Measurements from ENCODE around the gene PTPN22. TPM values are rescaled to one million over a fixed set of nuclear protein-coding genes. Genes with fewer than 3 reads are reported as not detected.

The PTPN22 gene
- total RNA-seq, 5 donors from 2014 or later (not counting 1 experiment from before 2014, with no cell fraction given), result 25.6 to 45.9 (median 26.6) TPM

DNA sequence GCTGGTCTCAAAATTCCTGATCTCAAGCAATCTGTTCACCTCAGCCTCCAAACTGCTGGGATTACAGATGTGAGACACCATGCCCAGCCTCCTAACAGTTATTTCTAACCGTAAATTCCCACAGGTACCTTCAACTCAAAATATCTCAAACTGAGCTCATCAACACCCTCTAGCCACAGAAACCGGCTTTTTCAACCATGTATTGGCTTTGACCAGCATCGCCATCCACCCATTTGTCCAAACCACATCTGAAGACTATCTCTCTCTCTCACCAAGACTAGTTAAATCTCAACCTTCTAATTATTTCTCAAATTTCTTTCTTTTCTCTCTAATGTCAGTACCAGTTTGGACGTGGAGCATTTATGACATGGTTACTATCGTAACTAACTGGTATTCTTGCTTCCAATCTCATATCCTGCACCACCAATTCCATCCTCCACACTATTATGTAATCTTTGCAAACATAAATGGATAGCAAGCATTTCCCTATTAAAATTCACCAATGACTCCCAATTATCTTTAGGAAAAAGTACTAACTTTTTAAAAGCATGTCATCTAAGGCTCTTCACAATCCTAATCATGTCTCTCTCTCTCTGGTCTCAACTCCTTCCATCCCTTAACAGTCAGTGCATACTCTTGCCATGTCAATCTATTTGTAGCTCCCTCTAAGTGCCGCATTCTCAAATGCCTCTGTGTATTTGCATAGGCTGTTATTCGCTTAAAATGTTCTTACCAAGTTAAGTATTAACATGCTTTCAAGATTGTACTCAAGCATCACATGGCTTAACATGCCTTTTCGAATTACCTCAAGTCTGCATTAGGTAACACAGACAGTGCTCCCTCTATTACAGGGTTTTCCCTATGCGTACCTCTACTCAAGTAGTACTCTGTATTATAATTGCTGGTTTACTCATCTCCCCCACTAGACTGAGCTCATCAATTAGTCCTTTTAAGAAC lies 77.4 kb downstream of the PTPN22 start:
- Mint-ChIP-seq H3K4me3 (peak overlapping the region in 1 of 3 donors; percentile 5), H3K4me1 (peaks cover 73 to 78% (median 77%) of the 10 kb centered on the region in 3 donors), H3K9me3 (no peaks in the 10 kb centered on the region), H3K27ac (peak overlapping the region; percentile 67 to 83), H3K27me3 (no peaks in the 10 kb centered on the region), H3K36me3 (peaks cover 56% of the 10 kb centered on the region)
- CTCF ChIA-PET, result interaction anchor here in 1 of 2 donors (0.5 kb wide), 1 partner anchor 856 kb away, joined by 3 read pairs; no protein-coding TSS in a partner anchor
- Histone ChIP-seq H3K4me1 (ENCODE audit: control insufficient read depth in 1 of 2, extremely low read depth in 1 of 2, insufficient read depth in 2 of 2, low read length in 2 of 2) (peaks cover 11 to 19% of the 10 kb centered on the region in 2 experiments), H3K4me3 (ENCODE audit: control insufficient read depth in 1 of 2, extremely low read depth in 1 of 2, low read length in 1 of 2) (no peak overlapping the region), H3K36me3 (ENCODE audit: control insufficient read depth in 2 of 2, extremely low read depth in 1 of 2, insufficient read depth in 1 of 2, low read length in 1 of 2) (peaks cover 3 to 43% of the 10 kb centered on the region in 2 donors), H3K27me3 (replicated peaks in 1 of 2; ENCODE audit: control insufficient read depth in 2 of 2, extremely low read depth in 1 of 2, insufficient read depth in 2 of 2, low read length in 1 of 2) (no peaks in the 10 kb centered on the region), H3K9me3 (no peaks in the 10 kb centered on the region), H3K27ac (ENCODE audit: low read length) (peak overlapping the region; percentile 0)
- DNase-seq (no peak), ATAC-seq (replicated peaks in 1 of 4) (no peak)
- 93% methylated on average over 7 of the region's 9 CpGs for WGBS (ENCODE audit: insufficient coverage)
- POLR2A ChIA-PET, result interaction anchor here (0.5 to 1.0 kb wide), 4 partner anchors 17 to 1171 kb away, joined by 3 to 5 read pairs (median 4); partner anchors contain the start of gene PHTF1 (in 1 of the 2)

DNA sequence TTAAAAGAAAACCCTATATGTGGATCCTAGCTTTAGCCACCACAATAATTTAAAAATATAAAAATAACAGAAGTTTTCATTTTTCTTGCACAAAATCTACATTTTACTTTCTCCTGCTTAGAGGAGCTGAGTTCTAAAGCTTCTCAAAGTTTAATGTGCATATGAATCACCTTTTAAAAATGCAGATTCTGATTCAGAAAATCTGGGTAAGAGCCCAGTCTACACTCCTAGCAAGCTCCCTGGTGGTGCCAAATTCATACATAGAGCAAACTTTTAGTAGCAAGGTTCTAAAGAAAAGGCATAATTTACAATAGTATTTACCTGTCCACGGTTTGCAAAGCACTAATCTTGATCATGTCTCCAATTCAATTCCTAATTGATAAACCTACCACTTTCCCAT lies 78.5 kb downstream of the PTPN22 start:
- peak in 2 of 4 experiments; percentile 4 to 19 for ATAC-seq (replicated peaks in 1 of 4)
- no peak overlapping the region for H3K4me3 ChIP-seq (ENCODE audit: control insufficient read depth in 1 of 2, extremely low read depth in 1 of 2, low read length in 1 of 2)
- H3K36me3 Mint-ChIP-seq, result peaks cover 59% of the 10 kb centered on the region
- H3K4me1 Mint-ChIP-seq, result peaks cover 73 to 80% (median 79%) of the 10 kb centered on the region in 3 donors
- H3K27ac ChIP-seq (ENCODE audit: low read length), result peak overlapping the region; percentile 42
- POLR2A ChIA-PET, result interaction anchor here in 1 of 2 donors (0.6 kb wide), 1 partner anchor 25 kb away, joined by 3 read pairs; no protein-coding TSS in a partner anchor
- H3K9me3 Mint-ChIP-seq, result no peaks in the 10 kb centered on the region
- no peaks in the 10 kb centered on the region for H3K9me3 ChIP-seq
- H3K27me3 ChIP-seq (replicated peaks in 1 of 2; ENCODE audit: control insufficient read depth in 2 of 2, extremely low read depth in 1 of 2, insufficient read depth in 2 of 2, low read length in 1 of 2), result no peaks in the 10 kb centered on the region
- peak overlapping the region; percentile 56 to 83 for H3K27ac Mint-ChIP-seq
- no peak overlapping the region for H3K4me3 Mint-ChIP-seq
- H3K4me1 ChIP-seq (ENCODE audit: control insufficient read depth in 1 of 2, extremely low read depth in 1 of 2, insufficient read depth in 2 of 2, low read length in 2 of 2), result peaks cover 14 to 19% of the 10 kb centered on the region in 2 experiments
- DNase-seq, result no peak
- peaks cover 3 to 43% of the 10 kb centered on the region in 2 donors for H3K36me3 ChIP-seq (ENCODE audit: control insufficient read depth in 2 of 2, extremely low read depth in 1 of 2, insufficient read depth in 1 of 2, low read length in 1 of 2)
- 89% methylated on average over 1 of the region's 1 CpG for WGBS (ENCODE audit: insufficient coverage)
- H3K27me3 Mint-ChIP-seq, result no peaks in the 10 kb centered on the region
- CTCF ChIA-PET, result interaction anchor here in 1 of 2 donors (0.6 to 1.1 kb wide), 2 partner anchors 14 to 650 kb away, joined by 3 read pairs; no protein-coding TSS in a partner anchor

DNA sequence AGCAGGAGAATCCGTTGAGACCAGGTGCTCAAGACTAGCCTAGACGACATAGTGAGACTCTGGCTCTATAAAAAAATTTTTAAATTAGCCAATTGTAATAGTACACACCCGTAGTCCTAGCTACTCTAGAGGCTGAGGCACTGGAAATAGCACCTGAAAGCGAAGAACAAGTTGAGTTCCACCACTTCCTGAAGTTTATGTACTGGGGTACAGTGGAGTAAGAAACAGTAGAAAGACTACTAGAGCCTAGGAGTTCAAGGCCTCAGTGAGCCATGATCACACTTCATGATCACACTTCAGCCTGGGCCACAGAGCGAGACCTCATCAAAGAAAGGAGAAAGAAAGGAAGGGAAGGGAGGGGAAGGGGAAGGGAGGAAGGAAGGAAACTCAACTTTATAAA lies 79.0 kb downstream of the PTPN22 start:
- H3K27ac ChIP-seq (ENCODE audit: low read length), result peak overlapping the region; percentile 42
- no peaks in the 10 kb centered on the region for H3K9me3 ChIP-seq
- ATAC-seq (replicated peaks in 1 of 4), result peak; percentile 66 to 80 (median 78)
- no peak overlapping the region for H3K4me3 ChIP-seq (ENCODE audit: control insufficient read depth in 1 of 2, extremely low read depth in 1 of 2, low read length in 1 of 2)
- ChIA-PET POLR2A (interaction anchor here in 1 of 2 donors (0.6 kb wide), 1 partner anchor 18 kb away, joined by 3 read pairs; no protein-coding TSS in a partner anchor), CTCF (interaction anchor here in 1 of 2 donors (0.6 to 1.1 kb wide), 2 partner anchors 14 to 650 kb away, joined by 3 read pairs; no protein-coding TSS in a partner anchor)
- Mint-ChIP-seq H3K27ac (peak overlapping the region; percentile 86 to 91), H3K36me3 (peaks cover 54% of the 10 kb centered on the region), H3K4me1 (peaks cover 74 to 80% (median 79%) of the 10 kb centered on the region in 3 donors), H3K27me3 (no peaks in the 10 kb centered on the region), H3K9me3 (no peaks in the 10 kb centered on the region), H3K4me3 (peak overlapping the region in 1 of 3 donors; percentile 55)
- 83% methylated on average over 1 of the region's 5 CpGs for WGBS (ENCODE audit: insufficient coverage)
- no peaks in the 10 kb centered on the region for H3K27me3 ChIP-seq (replicated peaks in 1 of 2; ENCODE audit: control insufficient read depth in 2 of 2, extremely low read depth in 1 of 2, insufficient read depth in 2 of 2, low read length in 1 of 2)
- peaks cover under 1 to 39% of the 10 kb centered on the region in 2 donors for H3K36me3 ChIP-seq (ENCODE audit: control insufficient read depth in 2 of 2, extremely low read depth in 1 of 2, insufficient read depth in 1 of 2, low read length in 1 of 2)
- DNase-seq, result peak in 2 of 35 experiments; percentile 2 to 36
- H3K4me1 ChIP-seq (ENCODE audit: control insufficient read depth in 1 of 2, extremely low read depth in 1 of 2, insufficient read depth in 2 of 2, low read length in 2 of 2), result peaks cover 14 to 19% of the 10 kb centered on the region in 2 experiments

DNA sequence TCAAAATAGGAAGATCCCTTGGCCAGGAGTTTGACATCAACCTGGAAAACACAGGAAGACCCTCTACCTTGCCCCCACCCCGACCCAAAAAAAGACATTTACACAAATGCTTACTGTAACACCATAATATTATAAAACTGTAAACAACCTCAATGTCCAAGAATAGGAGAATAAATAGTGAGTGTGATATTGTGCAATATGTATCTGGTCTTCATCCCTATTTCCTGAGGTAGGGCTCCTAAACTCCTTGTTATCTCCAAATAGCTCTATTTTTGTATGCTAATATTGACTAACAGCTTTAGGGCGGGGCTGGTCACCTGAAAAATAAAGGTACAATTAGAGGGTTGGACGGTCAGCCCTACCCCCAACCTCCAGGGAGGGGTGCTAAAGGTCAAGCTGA lies 82.7 kb downstream of the PTPN22 start:
- Histone ChIP-seq H3K9me3 (no peaks in the 10 kb centered on the region), H3K4me1 (ENCODE audit: control insufficient read depth in 1 of 2, extremely low read depth in 1 of 2, insufficient read depth in 2 of 2, low read length in 2 of 2) (peaks cover 21 to 36% of the 10 kb centered on the region in 2 experiments), H3K36me3 (ENCODE audit: control insufficient read depth in 2 of 2, extremely low read depth in 1 of 2, insufficient read depth in 1 of 2, low read length in 1 of 2) (peaks cover 0 to 12% of the 10 kb centered on the region in 2 donors), H3K27me3 (replicated peaks in 1 of 2; ENCODE audit: control insufficient read depth in 2 of 2, extremely low read depth in 1 of 2, insufficient read depth in 2 of 2, low read length in 1 of 2) (no peaks in the 10 kb centered on the region), H3K27ac (ENCODE audit: low read length) (no peak overlapping the region), H3K4me3 (ENCODE audit: control insufficient read depth in 1 of 2, extremely low read depth in 1 of 2, low read length in 1 of 2) (no peak overlapping the region)
- WGBS (ENCODE audit: insufficient coverage), result no CpG with 5 or more reads among the region's 3 CpGs
- Mint-ChIP-seq H3K4me1 (peaks cover 75 to 87% (median 77%) of the 10 kb centered on the region in 3 donors), H3K9me3 (no peaks in the 10 kb centered on the region), H3K36me3 (peaks cover 33% of the 10 kb centered on the region), H3K27ac (peak overlapping the region; percentile 63 to 71), H3K4me3 (no peak overlapping the region), H3K27me3 (no peaks in the 10 kb centered on the region)
- no peak for ATAC-seq (replicated peaks in 1 of 4)
- ChIA-PET CTCF (interaction anchor here (0.6 to 1.5 kb wide), 3 partner anchors 13 to 131 kb away, joined by 3 to 5 read pairs (median 4); partner anchors contain the start of gene RSBN1 (in 1 of the 2)), POLR2A (interaction anchor here (0.6 kb wide), 2 partner anchors 397 to 1113 kb away, joined by 3 read pairs; no protein-coding TSS in a partner anchor)
- DNase-seq, result no peak

DNA sequence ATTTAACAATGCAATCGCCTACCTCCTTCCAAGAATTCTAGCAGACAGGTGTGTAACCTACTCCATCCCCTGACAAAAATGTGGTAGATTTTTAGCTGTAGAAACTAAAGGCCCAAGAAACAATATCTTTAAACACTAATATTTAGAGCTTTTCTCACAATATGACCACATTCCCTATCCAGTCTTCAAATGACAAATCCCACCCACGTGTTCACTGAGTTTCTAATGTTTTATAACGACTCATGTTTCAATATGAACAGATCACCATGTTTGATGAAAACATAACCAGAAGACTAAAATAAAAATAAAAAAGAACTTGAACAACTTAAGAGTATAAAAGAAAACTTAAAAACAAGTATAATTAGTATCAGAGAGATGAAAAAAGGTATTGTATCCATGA lies 83.8 kb downstream of the PTPN22 start:
- Mint-ChIP-seq H3K27ac (peak overlapping the region; percentile 41 to 80), H3K9me3 (no peaks in the 10 kb centered on the region), H3K4me1 (peaks cover 66 to 75% (median 68%) of the 10 kb centered on the region in 3 donors), H3K27me3 (no peaks in the 10 kb centered on the region), H3K4me3 (no peak overlapping the region), H3K36me3 (peaks cover 28% of the 10 kb centered on the region)
- no peak overlapping the region for H3K27ac ChIP-seq (ENCODE audit: low read length)
- H3K36me3 ChIP-seq (ENCODE audit: control insufficient read depth in 2 of 2, extremely low read depth in 1 of 2, insufficient read depth in 1 of 2, low read length in 1 of 2), result peaks cover 0 to 7% of the 10 kb centered on the region in 2 donors
- WGBS (ENCODE audit: insufficient coverage), result 17% methylated on average over 1 of the region's 3 CpGs
- POLR2A ChIA-PET, result interaction anchor here in 1 of 2 donors (0.6 to 0.7 kb wide), 3 partner anchors 16 to 963 kb away, joined by 3 to 5 read pairs (median 3); no protein-coding TSS in a partner anchor
- ATAC-seq (replicated peaks in 1 of 4), result no peak
- no peaks in the 10 kb centered on the region for H3K27me3 ChIP-seq (replicated peaks in 1 of 2; ENCODE audit: control insufficient read depth in 2 of 2, extremely low read depth in 1 of 2, insufficient read depth in 2 of 2, low read length in 1 of 2)
- H3K9me3 ChIP-seq, result no peaks in the 10 kb centered on the region
- CTCF ChIA-PET, result interaction anchor here in 1 of 2 donors (0.7 to 1.2 kb wide), 2 partner anchors 12 to 14 kb away, joined by 3 to 4 read pairs; no protein-coding TSS in a partner anchor
- H3K4me1 ChIP-seq (ENCODE audit: control insufficient read depth in 1 of 2, extremely low read depth in 1 of 2, insufficient read depth in 2 of 2, low read length in 2 of 2), result peaks cover 28 to 45% of the 10 kb centered on the region in 2 experiments
- H3K4me3 ChIP-seq (ENCODE audit: control insufficient read depth in 1 of 2, extremely low read depth in 1 of 2, low read length in 1 of 2), result no peak overlapping the region
- no peak for DNase-seq

Measured in T-cell (primary cell).